ENCODE results near the gene FYCO1. TPM values are rescaled to one million over a fixed set of nuclear protein-coding genes. Genes with fewer than 3 reads are reported as not detected.

Gene FYCO1
- total and polyA plus RNA-seq, 2 of the 8 experiments (the other 6 are each of a cell fraction or from before 2014, with no cell fraction given), result 4.8 to 10.8 TPM

DNA sequence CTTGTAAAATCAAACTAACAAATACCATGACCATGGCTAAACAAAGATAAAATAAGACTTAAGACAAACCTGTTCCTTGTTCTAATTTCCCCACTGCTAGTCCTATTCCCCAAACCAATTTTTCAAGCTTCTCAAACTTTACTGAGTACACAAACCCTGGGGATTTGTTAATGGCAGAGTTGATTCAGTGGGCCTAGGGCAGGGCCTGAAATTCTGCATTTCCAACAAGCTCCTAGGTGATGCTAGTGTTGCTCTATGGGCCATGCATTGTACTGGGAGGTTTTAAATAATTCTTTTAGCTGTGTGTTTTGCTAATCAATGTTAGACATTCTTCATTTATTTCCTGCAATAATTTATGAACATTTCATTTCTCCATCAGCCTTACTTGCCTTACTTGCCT, 122.6 kb downstream of the FYCO1 start (continued):
- TF ChIP-seq, protein P1, sequence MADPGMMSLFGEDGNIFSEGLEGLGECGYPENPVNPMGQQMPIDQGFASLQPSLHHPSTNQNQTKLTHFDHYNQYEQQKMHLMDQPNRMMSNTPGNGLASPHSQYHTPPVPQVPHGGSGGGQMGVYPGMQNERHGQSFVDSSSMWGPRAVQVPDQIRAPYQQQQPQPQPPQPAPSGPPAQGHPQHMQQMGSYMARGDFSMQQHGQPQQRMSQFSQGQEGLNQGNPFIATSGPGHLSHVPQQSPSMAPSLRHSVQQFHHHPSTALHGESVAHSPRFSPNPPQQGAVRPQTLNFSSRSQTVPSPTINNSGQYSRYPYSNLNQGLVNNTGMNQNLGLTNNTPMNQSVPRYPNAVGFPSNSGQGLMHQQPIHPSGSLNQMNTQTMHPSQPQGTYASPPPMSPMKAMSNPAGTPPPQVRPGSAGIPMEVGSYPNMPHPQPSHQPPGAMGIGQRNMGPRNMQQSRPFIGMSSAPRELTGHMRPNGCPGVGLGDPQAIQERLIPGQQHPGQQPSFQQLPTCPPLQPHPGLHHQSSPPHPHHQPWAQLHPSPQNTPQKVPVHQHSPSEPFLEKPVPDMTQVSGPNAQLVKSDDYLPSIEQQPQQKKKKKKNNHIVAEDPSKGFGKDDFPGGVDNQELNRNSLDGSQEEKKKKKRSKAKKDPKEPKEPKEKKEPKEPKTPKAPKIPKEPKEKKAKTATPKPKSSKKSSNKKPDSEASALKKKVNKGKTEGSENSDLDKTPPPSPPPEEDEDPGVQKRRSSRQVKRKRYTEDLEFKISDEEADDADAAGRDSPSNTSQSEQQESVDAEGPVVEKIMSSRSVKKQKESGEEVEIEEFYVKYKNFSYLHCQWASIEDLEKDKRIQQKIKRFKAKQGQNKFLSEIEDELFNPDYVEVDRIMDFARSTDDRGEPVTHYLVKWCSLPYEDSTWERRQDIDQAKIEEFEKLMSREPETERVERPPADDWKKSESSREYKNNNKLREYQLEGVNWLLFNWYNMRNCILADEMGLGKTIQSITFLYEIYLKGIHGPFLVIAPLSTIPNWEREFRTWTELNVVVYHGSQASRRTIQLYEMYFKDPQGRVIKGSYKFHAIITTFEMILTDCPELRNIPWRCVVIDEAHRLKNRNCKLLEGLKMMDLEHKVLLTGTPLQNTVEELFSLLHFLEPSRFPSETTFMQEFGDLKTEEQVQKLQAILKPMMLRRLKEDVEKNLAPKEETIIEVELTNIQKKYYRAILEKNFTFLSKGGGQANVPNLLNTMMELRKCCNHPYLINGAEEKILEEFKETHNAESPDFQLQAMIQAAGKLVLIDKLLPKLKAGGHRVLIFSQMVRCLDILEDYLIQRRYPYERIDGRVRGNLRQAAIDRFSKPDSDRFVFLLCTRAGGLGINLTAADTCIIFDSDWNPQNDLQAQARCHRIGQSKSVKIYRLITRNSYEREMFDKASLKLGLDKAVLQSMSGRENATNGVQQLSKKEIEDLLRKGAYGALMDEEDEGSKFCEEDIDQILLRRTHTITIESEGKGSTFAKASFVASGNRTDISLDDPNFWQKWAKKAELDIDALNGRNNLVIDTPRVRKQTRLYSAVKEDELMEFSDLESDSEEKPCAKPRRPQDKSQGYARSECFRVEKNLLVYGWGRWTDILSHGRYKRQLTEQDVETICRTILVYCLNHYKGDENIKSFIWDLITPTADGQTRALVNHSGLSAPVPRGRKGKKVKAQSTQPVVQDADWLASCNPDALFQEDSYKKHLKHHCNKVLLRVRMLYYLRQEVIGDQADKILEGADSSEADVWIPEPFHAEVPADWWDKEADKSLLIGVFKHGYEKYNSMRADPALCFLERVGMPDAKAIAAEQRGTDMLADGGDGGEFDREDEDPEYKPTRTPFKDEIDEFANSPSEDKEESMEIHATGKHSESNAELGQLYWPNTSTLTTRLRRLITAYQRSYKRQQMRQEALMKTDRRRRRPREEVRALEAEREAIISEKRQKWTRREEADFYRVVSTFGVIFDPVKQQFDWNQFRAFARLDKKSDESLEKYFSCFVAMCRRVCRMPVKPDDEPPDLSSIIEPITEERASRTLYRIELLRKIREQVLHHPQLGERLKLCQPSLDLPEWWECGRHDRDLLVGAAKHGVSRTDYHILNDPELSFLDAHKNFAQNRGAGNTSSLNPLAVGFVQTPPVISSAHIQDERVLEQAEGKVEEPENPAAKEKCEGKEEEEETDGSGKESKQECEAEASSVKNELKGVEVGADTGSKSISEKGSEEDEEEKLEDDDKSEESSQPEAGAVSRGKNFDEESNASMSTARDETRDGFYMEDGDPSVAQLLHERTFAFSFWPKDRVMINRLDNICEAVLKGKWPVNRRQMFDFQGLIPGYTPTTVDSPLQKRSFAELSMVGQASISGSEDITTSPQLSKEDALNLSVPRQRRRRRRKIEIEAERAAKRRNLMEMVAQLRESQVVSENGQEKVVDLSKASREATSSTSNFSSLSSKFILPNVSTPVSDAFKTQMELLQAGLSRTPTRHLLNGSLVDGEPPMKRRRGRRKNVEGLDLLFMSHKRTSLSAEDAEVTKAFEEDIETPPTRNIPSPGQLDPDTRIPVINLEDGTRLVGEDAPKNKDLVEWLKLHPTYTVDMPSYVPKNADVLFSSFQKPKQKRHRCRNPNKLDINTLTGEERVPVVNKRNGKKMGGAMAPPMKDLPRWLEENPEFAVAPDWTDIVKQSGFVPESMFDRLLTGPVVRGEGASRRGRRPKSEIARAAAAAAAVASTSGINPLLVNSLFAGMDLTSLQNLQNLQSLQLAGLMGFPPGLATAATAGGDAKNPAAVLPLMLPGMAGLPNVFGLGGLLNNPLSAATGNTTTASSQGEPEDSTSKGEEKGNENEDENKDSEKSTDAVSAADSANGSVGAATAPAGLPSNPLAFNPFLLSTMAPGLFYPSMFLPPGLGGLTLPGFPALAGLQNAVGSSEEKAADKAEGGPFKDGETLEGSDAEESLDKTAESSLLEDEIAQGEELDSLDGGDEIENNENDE (IDR thresholded peaks at IDR 0.05; ENCODE audit: insufficient replicate concordance, low read length), result no peak
- TF ChIP-seq SP1 (IDR thresholded peaks at IDR 0.05; ENCODE audit: low read depth, low read length) (no peak), CHD2 (IDR thresholded peaks at IDR 0.05; ENCODE audit: low read length) (no peak), EP300 (IDR thresholded peaks at IDR 0.05; ENCODE audit: borderline replicate concordance in 1 of 2, low read depth in 2 of 2, low read length in 2 of 2) (no peak), BACH1 (IDR thresholded peaks at IDR 0.05; ENCODE audit: low read length) (no peak), TCF12 (IDR thresholded peaks at IDR 0.05; ENCODE audit: low read depth, low read length) (no peak), CBX8 (IDR thresholded peaks at IDR 0.05; ENCODE audit: borderline replicate concordance, low read depth, low read length) (no peak), TBP (IDR thresholded peaks at IDR 0.05; ENCODE audit: low read depth, low read length) (no peak), KDM5A (IDR thresholded peaks at IDR 0.05; ENCODE audit: low read length) (no peak)
- TF ChIP-seq, protein P2, sequence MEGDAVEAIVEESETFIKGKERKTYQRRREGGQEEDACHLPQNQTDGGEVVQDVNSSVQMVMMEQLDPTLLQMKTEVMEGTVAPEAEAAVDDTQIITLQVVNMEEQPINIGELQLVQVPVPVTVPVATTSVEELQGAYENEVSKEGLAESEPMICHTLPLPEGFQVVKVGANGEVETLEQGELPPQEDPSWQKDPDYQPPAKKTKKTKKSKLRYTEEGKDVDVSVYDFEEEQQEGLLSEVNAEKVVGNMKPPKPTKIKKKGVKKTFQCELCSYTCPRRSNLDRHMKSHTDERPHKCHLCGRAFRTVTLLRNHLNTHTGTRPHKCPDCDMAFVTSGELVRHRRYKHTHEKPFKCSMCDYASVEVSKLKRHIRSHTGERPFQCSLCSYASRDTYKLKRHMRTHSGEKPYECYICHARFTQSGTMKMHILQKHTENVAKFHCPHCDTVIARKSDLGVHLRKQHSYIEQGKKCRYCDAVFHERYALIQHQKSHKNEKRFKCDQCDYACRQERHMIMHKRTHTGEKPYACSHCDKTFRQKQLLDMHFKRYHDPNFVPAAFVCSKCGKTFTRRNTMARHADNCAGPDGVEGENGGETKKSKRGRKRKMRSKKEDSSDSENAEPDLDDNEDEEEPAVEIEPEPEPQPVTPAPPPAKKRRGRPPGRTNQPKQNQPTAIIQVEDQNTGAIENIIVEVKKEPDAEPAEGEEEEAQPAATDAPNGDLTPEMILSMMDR (IDR thresholded peaks at IDR 0.05; ENCODE audit: control extremely low read depth in 1 of 3, insufficient read depth in 1 of 3, low read depth in 1 of 3, low read length in 3 of 3), result no peak
